Raji (cell line): ENCODE data around the gene UMODL1.

Source experiments
- POLR2A ChIP-seq: IDR thresholded peaks from 2 replicates; pipeline ENCODE4 v1.6.1; 2011; ENCODE audit warnings: low read depth, low read length, control low read depth; ENCODE audit not compliant: insufficient read depth

Gene UMODL1

GRCh38 chr21:42137191-42137904, 66.2 kb downstream of the UMODL1 start:
- no peak for TF ChIP-seq POLR2A

GRCh38 chr21:42140196-42140934, 69.2 kb downstream of the UMODL1 start:
- TF ChIP-seq POLR2A: no peak

DNA sequence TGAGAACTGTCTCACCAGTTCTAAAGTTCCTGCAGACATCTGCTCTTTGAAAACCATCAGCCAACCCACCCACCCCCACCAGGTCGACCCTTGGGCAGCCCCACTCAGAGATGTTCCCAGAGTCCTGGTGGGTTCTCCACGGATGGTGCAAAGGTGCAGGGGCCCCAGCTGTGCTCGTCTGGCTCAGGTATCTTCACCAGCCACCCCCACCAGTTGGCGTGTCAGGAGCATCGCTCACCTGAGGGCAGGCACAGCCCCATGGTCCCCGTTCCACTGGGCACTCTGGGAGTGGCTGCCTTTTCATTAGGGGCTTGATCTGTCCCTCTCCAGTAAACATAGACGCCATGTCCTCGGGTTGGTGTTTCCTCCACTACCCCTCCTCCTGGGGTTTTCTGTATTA, 70.5 kb downstream of the UMODL1 start:
- TF ChIP-seq POLR2A: no peak

GRCh38 chr21:42142141-42142540, 71.0 kb downstream of the UMODL1 start:
- TF ChIP-seq POLR2A: no peak

DNA sequence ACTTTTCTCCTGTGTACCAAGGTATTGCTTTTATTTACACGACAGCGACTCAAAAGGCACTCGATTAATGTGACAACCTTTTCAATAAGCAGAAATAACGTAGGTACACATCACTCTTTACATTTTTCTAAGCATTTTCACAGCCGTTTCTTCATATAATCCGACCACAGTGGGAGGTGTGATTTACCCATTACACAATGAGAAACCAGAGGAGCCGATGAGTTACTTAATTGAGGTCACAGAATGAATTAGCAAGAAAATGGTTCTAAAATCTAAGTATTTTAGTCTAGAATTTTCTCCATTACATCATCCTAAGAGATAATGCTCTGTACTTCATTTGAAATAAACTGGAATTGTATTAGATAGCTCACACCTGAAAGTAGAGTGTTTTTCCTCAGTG, 71.5 kb downstream of the UMODL1 start:
- TF ChIP-seq POLR2A: no peak

GRCh38 chr21:42143111-42143510, 72.0 kb downstream of the UMODL1 start:
- TF ChIP-seq POLR2A: no peak

GRCh38 chr21:42144221-42144620, 73.1 kb downstream of the UMODL1 start:
- no peak for TF ChIP-seq POLR2A

DNA sequence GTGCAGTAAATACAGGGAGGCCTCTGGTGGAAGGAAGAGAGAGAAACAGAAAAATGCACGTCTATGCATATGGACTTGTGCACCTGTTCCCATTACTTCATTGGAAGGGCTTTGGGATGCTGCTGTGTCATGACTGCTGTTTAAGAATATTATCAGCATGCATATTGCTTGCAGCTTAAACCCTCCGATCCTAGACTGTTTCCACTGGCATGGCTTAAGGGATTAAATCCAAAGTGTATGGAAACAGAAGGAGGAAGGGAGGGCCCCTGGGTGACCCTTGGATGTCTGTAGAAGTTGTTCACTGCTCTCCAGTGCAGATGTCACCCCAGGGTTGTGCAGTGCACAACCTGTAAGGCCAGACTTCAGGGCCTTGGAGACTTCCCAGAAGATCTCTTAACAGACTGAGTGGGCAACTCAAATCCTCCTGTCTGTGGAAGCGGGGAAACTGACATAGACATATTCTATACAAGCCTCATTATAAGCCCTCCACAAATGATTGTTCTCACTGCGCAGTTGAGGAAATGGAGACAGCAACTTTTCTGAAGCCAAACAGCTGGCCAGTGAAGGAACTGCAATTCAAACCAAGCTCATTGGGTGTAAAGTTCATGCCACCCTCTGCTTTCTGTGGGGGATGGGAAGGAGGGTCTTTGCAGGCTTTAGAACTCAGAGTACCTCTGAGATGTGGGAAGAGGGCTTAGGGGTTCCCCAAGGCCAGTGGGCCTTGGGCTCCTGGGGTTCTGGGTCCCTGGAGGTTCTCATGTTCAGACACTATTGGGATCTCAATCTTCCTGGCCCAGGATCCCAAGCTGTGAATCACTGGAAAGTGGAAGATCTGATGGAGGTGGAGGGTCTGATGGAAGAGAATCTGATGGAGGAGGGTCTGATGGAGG, 73.8 kb downstream of the UMODL1 start:
- TF ChIP-seq POLR2A: no peak

- no peak for TF ChIP-seq POLR2A
These were observed 74.6 kb downstream of the UMODL1 start for GRCh38 chr21:42145569-42146272.

DNA sequence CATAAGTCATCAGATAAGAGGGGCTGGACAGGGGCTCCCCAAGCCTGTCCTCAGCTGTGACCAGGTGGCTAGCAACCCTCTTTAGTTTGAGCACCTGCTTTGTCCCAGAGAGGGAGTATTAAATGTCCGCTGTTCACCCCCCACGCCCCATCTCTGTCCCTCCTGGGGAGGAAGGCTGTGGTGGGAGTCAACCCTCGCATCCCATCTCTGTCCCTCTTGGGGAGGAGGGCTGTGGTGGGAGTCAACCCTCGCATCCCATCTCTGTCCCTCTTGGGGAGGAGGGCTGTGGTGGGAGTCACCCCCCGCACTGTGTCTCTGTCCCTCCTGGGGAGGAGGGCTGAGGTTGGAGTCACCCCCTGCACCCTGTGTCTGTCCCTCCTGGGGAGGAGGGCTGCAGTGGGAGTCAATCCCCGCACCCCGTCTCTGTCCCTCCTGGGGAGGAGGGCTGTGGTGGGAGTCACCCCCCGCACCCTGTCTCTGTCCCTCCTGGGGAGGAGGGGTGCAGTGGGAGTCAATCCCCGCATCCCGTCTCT, 75.2 kb downstream of the UMODL1 start:
- TF ChIP-seq POLR2A: no peak

- TF ChIP-seq POLR2A: no peak
These were observed 75.7 kb downstream of the UMODL1 start for GRCh38 chr21:42146821-42147220.

GRCh38 chr21:42147386-42148020, 76.4 kb downstream of the UMODL1 start:
- no peak for TF ChIP-seq POLR2A

GRCh38 chr21:42148097-42148496, 77.0 kb downstream of the UMODL1 start:
- TF ChIP-seq POLR2A: no peak

- no peak for TF ChIP-seq POLR2A
These were observed 77.5 kb downstream of the UMODL1 start for GRCh38 chr21:42148584-42148983.
